ENCODE measurements around the gene KAZN.

Gene KAZN

DNA sequence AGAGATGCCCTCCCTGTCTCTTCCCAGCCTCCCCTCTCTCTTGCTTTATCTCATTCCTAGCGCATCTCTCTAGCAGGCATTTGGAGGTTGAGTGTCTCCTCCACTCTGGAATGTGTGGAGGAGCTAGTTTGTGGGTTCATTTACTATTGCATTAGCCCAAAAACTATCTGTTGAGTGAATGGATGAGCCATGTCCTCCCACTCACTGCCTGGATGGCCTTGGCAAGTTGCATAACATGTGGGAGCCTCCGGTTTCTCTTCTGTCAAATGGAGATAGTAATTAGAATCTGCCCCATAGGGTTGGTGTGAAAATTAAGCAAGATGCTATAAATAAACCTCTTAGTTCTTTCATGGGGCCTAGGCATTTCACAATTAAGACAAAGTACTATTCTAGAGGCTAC is 181.8 kb downstream of the KAZN start:
- no peak for DNase-seq (ENCODE audit: low read depth)
- TF ChIP-seq, protein P1, sequence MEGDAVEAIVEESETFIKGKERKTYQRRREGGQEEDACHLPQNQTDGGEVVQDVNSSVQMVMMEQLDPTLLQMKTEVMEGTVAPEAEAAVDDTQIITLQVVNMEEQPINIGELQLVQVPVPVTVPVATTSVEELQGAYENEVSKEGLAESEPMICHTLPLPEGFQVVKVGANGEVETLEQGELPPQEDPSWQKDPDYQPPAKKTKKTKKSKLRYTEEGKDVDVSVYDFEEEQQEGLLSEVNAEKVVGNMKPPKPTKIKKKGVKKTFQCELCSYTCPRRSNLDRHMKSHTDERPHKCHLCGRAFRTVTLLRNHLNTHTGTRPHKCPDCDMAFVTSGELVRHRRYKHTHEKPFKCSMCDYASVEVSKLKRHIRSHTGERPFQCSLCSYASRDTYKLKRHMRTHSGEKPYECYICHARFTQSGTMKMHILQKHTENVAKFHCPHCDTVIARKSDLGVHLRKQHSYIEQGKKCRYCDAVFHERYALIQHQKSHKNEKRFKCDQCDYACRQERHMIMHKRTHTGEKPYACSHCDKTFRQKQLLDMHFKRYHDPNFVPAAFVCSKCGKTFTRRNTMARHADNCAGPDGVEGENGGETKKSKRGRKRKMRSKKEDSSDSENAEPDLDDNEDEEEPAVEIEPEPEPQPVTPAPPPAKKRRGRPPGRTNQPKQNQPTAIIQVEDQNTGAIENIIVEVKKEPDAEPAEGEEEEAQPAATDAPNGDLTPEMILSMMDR (conservative IDR thresholded peaks at IDR 0.05; ENCODE audit: low read depth, low read length): no peak
- H3K4me3 ChIP-seq (ENCODE audit: low read length): no peak overlapping the region

DNA sequence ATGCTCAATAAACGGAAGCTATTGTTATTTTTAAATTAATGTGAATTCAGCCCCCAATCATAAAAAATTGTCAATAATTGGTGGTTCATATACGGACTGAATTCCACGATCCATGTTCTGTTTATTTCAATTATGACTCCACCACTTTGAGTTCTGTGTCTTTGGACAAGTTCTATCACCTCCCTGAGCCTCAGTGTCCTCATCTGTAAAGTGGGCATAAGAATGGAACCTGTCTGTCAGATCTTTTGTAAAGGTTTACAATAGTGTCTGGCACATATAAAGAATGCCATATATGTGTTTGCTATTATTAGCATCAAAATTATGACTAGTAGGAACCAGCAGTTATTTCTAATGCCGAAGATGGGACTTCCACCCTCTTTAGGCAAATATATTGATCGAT is 183.3 kb downstream of the KAZN start:
- no peak for DNase-seq (ENCODE audit: low read depth)
- TF ChIP-seq, protein P1 (conservative IDR thresholded peaks at IDR 0.05; ENCODE audit: low read depth, low read length): no peak
- no peak overlapping the region for H3K4me3 ChIP-seq (ENCODE audit: low read length)

DNA sequence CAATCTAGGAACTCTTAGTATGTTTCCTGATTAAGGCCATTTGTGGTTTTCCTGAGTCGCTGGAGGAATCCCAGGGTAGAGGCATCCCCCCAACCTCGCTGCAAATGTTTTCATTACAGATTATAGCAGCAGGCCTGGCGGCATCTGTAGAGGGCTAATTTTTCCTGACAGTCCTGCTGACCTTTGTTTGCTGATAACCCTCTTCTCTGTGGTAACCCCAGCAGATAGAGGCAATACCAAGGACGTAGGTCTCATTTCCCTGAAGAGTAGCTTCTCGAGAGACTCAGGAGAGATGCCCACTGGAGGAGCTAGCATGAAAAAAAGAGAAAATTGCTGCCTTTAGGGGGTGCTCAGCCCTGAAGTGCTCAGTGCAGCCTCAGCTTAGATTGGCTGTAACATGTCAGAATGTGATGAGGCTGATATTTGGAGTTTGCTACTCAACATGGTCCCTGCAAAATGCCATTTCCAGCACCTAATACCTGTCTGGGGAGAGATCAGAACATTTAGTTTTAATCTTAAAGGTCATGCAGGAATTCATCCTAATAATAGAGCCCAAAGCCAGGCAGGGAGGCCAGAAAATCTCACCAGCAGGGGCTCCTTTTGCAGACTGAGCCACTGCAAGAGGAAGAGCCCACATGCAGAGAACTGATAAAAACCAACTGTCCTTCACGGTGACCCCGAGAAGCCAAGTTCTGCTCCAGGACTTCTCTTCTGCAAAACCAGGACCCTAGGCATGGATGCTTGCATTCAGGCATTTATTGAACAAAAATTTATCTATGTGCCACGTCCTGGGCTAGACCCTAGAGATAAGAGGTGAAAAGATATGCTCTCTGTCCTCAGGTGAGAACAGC is 184.5 kb downstream of the KAZN start:
- TF ChIP-seq, protein P1 (conservative IDR thresholded peaks at IDR 0.05; ENCODE audit: low read depth, low read length): peak; percentile 10
- DNase-seq (ENCODE audit: low read depth): no peak
- H3K4me3 ChIP-seq (ENCODE audit: low read length): no peak overlapping the region

DNA sequence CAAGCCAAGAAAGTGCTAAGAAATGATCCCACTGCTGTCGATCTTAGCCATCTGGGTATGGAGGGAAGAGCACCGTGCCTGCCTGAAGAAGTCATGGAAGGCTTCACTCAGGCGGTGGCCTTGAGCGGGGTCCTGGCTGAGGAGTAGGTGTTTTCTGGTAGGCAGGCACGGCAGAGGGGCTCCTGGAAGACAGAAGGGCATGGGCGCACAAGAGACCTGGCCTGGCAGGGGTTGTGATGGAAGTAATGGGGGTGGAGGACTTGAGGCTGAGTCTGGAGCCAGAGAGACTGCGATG is 185.1 kb downstream of the KAZN start:
- H3K4me3 ChIP-seq (ENCODE audit: low read length): no peak overlapping the region
- no peak for DNase-seq (ENCODE audit: low read depth)
- TF ChIP-seq, protein P1 (conservative IDR thresholded peaks at IDR 0.05; ENCODE audit: low read depth, low read length): no peak

DNA sequence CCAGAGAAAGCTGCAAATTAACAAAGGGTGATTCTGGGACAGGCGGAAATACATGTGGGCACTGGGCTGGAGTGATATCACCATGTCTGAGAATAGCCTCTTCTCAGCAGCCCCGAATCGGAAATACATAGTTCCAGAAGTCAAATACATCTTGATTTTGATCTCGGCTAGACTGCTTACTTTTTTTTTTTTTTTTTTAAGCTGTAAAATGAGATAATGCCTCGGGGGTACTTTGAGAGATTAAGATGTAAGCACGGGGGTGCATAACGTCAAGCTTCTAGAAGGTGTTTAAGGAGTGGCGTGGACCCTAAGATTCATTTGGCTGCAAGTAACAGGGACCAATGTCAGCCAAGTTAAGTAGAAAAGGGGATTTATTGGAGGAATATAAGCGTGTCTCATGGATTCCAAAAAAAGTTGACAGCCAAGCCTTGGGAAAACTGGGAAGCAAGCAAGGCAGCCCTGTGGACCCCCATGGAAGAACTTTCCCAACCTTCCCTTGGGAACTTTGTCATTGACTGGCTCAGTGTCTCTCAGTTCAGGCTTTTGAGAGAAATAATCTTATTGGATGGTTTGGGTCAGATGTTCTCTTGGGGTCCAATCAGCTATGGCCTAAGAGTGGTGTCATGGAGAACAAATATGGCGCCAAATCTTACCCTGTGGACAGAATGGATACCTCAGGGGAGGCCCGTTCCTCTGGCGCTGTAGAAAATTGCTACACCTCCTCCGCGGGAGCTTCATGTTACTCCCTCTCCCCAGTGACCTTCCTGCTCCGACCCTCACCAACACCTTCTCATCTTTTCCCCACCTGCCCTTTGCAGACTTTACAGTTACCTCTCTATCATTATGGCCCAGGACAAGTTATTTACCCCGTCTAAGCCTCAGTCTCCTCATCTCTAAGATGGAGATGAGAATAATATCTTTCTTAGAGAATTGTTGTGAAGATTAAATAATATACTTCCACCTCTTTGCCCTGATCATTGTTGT is 186.6 kb downstream of the KAZN start:
- TF ChIP-seq, protein P1 (conservative IDR thresholded peaks at IDR 0.05; ENCODE audit: low read depth, low read length): no peak
- DNase-seq (ENCODE audit: low read depth): no peak
- H3K4me3 ChIP-seq (ENCODE audit: low read length): no peak overlapping the region

DNA sequence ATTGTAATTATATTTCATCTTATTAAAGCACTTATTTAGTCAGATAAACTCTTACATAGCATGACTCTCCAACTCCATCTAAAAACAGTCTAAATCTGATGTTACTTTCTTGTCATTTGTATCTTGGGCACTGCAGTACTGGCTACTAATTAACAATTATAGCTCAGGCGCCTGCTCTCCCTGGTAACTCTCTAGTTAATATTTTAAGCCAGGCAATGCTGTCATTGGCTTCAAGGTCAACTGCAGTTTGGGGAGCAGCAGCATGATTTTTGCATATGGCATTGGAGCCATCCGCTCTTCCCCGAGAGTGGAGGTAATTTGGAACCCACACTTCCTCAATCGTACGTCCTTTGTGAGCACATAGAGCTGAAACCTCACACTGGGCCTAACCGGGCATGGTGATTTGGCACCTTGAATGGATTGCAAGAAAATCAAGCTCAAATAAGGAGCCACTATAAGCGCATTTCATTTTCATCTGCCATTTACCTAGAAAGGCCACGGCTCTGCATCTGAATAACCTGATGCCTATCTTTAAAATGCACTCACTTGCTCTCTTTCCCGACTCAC is 187.7 kb downstream of the KAZN start:
- H3K4me3 ChIP-seq (ENCODE audit: low read length): no peak overlapping the region
- no peak for DNase-seq (ENCODE audit: low read depth)
- TF ChIP-seq, protein P1 (conservative IDR thresholded peaks at IDR 0.05; ENCODE audit: low read depth, low read length): no peak
